Right renal pelvis (tissue), 4 donors: Measurements from ENCODE around the gene PFN1. TPM values are rescaled to one million over a fixed set of nuclear protein-coding genes. Genes with fewer than 3 reads are reported as not detected.
A peak's percentile ranks its signal among the peaks of the same experiment; 100 is the strongest.
"Not testable (repeated sequence)": the region's sequence is repeated elsewhere in the genome, so short reads cannot be mapped to it uniquely, and the experiment has no call there.

Experiments used
- DNase-seq, 4 donors: peaks; one replicate each; pipeline ENCODE4 v3.0.0-alpha.2; 2013; ENCODE audit warnings: low read depth in 4 of 4, low spot score in 3 of 4, missing footprints in 1 of 4
- polyA plus RNA-seq, 4 donors: library from polyadenylated mRNA; unstranded; fragments of 120-200 nt; gene quantifications; one replicate each; pipeline ENCODE4 v1.2.1, GENCODE V29; 2013; ENCODE audit not compliant: insufficient read length in 4 of 4

The PFN1 gene
- polyA plus RNA-seq, 4 donors: 376 to 513 (median 389) TPM

DNA sequence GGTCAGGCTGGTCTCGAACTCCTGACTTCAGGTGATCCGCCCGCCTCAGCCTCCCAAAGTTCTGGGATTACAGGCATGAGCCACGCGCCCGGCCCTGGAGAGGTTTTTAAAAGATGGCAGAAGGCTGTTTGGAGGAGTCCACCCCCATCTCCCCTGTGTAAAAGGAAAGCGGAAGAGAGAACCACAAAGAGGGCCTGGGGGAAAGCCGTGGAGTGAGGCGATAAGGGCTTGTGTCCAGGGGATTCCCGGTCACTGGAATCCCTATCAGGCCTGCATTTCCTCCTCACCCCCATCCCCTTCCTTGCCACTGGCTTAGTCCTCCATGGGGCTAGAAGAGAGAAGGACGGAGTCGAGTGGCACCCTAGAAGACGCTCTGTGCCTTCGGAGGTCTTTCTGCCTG lies 16.4 kb downstream of the PFN1 start, which contains the start of gene GP1BA:
Gene GP1BA (plus strand): TSS at position 315 of the 400 bp plus-strand sequence. CDS start 328 bp downstream, outside the sequence.
- DNase-seq: no peak

- DNase-seq: no peak
Measured at GRCh38 chr17:4928881-4929280, 19.4 kb downstream of the PFN1 start.

DNA sequence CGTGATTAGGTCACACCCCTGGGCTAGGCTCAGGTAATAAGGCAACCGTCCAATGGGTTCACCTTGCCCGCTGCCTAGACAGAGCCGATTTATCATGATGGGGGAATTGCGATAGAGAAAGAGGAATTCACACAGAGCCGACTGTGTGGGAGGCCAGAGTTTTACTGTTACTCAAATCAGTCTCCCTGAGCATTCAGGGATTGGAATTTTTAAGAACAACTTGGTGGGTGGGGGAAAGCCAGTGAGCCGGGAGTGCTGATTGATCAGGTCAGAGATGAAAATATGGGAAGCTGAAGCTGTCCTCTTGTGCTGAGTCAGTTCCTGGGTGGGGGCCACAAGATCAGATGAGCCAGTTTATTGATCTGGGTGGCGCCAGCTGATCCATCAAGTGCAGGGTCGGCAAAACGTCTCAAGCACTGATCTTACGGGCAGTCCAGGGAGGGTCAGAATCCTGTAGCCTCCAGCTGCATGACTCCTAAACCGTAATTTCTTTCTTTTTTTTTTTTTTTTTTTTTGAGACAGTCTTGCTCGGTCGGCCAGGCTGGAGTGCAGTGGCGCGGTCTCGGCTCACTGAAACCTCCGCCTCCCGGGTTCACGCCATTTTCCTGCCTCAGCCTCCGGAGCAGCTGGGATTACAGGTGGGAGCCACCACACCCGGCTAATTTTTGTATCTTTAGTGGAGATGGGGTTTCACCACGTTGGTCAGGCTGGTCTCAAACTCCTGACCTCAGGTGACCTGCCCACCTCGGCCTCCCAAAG lies 21.6 kb downstream of the PFN1 start:
- not testable (repeated sequence) for DNase-seq

DNA sequence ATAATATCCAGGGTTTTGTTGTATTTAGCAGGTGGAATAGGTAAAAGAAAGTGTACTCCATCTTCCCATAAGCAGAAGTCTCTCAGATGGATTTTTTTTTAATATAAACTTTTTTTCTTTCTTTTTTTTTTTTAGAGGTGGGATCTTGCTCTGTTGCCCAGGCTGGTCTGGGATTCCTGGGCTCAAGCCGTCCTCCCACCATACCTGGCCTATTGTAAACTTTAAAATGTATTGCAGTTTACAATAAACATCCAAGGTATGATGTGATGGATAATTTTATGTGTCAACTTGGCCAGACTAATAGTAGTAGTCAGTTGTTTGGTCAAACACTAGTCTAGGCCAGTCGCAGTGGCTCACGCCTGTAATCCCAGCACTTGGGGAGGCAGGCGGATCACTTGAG lies 27.0 kb downstream of the PFN1 start:
- no peak for DNase-seq

DNA sequence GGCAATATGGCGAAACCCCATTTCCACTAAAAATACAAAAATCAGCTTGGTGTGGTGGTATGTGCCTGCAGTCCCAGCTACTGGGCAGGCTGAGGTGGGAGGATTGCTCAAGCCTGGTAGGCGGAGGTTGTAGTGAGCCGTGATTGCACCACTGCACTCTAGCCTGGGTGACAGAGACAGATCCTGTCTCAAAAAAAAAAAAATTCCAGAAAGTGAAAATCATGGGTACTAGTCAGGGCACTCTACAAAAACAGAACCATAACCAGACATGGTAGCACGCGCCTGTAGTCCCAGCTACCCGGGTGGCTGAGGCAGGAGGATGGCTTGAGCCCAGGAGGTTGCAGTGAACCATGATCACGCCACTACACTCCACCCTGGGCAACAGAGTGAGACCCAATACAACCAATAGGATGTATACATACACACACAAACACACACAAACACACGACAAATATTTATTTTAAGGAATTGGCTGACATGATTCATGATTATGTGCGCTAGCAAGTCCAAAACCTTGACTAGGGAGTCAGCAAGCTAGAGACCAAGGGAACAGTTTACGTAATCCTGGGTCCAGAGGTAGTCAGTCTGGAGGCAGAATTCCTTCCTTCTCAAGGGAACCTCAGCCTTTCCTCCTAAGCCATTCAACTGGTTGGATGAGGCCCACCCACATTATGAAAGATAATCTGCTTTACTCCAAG lies 27.8 kb downstream of the PFN1 start:
- no peak for DNase-seq

DNA sequence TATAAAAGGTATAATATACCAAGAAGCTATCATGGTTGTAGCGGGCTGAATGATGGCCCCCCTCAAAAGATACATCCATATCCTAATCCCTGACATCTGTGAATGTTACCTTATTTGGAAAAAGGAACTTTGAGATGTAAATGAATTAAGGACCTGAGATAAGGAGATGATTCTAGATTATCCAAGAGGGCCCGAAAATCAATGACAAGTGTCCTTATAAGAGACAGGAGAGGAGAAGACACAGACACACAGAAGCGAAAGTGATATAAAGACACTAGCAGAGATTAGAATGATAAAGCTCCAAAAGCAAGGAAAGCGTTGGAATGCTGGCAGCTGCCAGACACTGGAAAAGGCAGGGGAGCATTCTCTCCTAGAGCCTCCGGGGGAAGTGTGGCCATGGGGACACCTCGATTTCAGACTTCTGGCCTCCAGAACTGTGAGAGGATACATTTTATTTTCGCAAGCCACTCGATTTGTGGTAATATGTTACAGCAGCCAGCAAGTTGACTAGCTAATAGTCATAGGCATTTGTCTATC lies 28.8 kb downstream of the PFN1 start:
- no peak for DNase-seq

DNA sequence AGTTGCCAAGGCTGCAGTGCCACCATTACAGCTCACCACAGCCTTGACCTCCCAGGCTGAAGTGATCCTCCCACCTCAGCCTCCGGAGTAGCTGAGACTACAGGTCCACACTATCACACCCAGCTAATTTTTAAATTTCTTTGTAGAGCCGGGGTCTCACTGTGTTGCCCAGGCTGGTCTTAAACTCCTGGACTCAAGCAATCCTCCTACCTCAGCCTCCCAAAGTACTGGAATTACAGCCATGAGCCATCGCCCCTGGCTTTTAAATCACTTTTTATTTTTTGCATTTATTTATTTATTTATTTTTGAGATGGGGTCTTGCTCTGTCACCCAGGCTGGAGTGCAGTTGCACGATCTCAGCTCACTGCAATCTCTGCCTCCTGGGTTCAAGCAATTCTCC lies 33.8 kb downstream of the PFN1 start:
- DNase-seq: not testable (repeated sequence)

DNA sequence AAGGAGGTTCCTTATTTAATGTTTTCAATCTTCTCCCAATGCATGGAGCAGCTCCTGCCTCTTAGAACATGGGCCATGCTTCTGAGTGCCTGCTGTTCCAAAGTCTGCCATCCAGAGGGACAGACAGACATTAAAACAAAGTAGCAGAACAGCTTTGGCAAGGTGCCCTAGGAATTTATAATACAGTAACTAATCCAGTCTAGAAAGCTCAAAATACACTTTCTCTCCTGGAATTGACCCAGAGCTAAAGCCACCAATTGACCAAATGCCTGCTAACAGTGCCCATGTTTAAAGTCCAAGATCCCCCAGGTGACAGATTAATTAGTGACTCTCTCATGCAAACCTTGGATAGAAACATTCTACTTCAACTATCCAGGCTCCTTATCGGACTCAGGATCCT lies 34.3 kb downstream of the PFN1 start:
- no peak for DNase-seq

- DNase-seq: peak in 3 of 4 donors; percentile 68 to 82 (median 76)
Measured at GRCh38 chr17:4908711-4909496, 39.4 kb downstream of the PFN1 start.

DNA sequence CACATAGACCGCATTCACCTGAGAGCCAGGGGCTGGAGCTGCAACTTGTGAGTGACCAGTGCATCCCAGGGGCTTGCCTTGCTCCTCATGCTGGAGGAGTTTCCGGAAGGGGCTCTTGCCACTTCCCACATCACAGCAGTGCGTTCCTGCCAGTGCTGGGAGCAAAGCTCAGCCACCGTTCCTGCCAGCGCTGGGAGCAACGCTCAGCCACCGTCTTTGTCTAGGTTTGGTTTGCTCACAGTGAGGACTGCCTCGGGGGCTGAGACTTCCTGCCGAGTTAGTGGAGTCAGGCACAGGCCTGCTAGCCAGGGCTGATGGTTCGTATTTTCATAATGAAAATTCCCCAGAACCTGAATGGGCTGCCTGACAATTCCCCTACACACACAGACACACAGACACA lies 40.0 kb downstream of the PFN1 start:
- no peak for DNase-seq

GRCh38 chr17:4906642-4907041 lies 41.7 kb downstream of the PFN1 start:
- DNase-seq: not testable (repeated sequence)

- peak in 2 of 4 donors; percentile 71 to 72 for DNase-seq
Measured at GRCh38 chr17:4903051-4903818, 45.1 kb downstream of the PFN1 start, which contains the start of gene CHRNE. TSS of gene CHRNE (minus strand) at chr17:4903098. CDS start at chr17:4903063, 35 bp downstream.

- no peak for DNase-seq
Measured at GRCh38 chr17:4902540-4902939, 45.8 kb downstream of the PFN1 start.

DNA sequence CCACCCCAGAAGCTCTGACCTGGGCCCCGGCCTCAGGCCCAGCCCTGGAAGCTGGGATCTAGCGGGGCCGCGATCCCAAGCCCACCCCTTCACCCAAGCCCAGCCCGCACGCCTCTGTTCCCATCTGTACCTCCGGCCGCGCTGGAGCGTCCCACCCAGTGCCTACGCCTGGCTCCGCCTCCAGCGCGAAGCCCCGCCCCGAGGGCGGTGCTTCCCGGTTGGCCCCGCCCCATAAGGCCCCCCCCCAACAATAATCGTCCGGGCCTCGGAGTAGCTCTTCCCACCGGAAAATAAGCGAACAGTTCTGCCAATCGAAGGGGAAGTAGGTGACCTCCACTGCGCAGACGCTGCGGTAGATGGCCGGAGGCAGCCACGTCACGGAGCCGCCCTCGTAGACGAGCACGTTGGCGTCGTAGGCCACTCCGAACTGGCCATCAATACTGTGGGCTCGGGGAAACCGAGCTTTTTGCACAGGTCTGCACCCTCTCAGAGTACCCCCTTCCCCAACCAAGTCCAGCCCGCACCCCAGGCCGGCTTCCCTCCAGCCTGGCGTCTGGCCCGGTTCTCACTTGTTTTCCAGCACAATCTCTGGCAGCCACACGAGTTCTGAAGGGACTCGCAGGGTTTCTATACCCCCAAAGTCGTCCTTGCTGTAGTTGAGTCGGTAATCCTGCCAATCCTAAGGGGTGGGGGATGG lies 46.5 kb downstream of the PFN1 start:
- no peak for DNase-seq

GRCh38 chr17:4901108-4901647 lies 47.2 kb downstream of the PFN1 start:
- DNase-seq: no peak

- DNase-seq: no peak
Measured at GRCh38 chr17:4900231-4901107, 47.9 kb downstream of the PFN1 start.

GRCh38 chr17:4899341-4900230 lies 48.7 kb downstream of the PFN1 start, which contains the start of gene C17orf107:
TSS of gene C17orf107 (plus strand) at chr17:4899536. CDS start at chr17:4899763, 227 bp downstream.
- peak in 2 of 4 donors; percentile 49 to 67 for DNase-seq
